Activated CD4-positive, alpha-beta memory T cell treated with anti-CD3 and anti-CD28 coated beads, Interleukin-2, amount 10 ng/mL, durations not matched to agents 7 days and 5 days (primary cell): ENCODE results near the gene FKBP9. TPM values are rescaled to one million over a fixed set of nuclear protein-coding genes. Genes with fewer than 3 reads are reported as not detected.
"Not testable (repeated sequence)": the region's sequence is repeated elsewhere in the genome, so short reads cannot be mapped to it uniquely, and the experiment has no call there.

Experiments used
- CTCF ChIA-PET: fragments of 350-600 bp; sonication (Branson Sonifier 250); formaldehyde crosslinking; loops from one replicate; lab custom pipeline; 2021; ENCODE audit warnings: antibody characterized with exemption, inconsistent platforms; lab: Charles Lee
- POLR2A ChIA-PET: fragments of 350-600 bp; sonication (Branson Sonifier 250); formaldehyde crosslinking; loops from one replicate; lab custom pipeline; 2021; ENCODE audit warnings: antibody characterized with exemption; lab: Charles Lee
- DNase-seq: peaks from one replicate; pipeline ENCODE4 v3.0.0-alpha.2; 2020
- H3K27ac Mint-ChIP-seq: one replicate; pipeline ENCODE4 v1.8.0; 2021; ENCODE audit warnings: mild to moderate bottlenecking, mixed read lengths
- H3K27me3 Mint-ChIP-seq: one replicate; pipeline ENCODE4 v1.8.0; 2021; ENCODE audit warnings: mixed read lengths
- H3K36me3 Mint-ChIP-seq: one replicate; pipeline ENCODE4 v1.8.0; 2021; ENCODE audit warnings: low read depth, mixed read lengths
- H3K4me1 Mint-ChIP-seq: one replicate; pipeline ENCODE4 v1.8.0; 2021; ENCODE audit warnings: mixed read lengths
- H3K4me3 Mint-ChIP-seq: one replicate; pipeline ENCODE4 v1.8.0; 2021; ENCODE audit warnings: mild to moderate bottlenecking, mixed read lengths
- H3K9me3 Mint-ChIP-seq: one replicate; pipeline ENCODE4 v1.8.0; 2021; ENCODE audit warnings: mixed read lengths
- total RNA-seq, 2 experiments: library from RNA; stranded (reverse); gene quantifications; one replicate each; pipeline ENCODE4 v1.2.3, GENCODE V29; 2021

Gene FKBP9
- total RNA-seq, 2 experiments from 2014 or later = 0.98 to 1.2 TPM

- H3K27ac Mint-ChIP-seq, CTCF ChIA-PET, POLR2A ChIA-PET, H3K9me3 Mint-ChIP-seq, H3K4me3 Mint-ChIP-seq, H3K36me3 Mint-ChIP-seq, H3K27me3 Mint-ChIP-seq, DNase-seq: not testable (repeated sequence)
- H3K4me1 Mint-ChIP-seq = peaks cover 12% of the 10 kb centered on the region
These were observed 41.3 kb downstream of the FKBP9 start for GRCh38 chr7:32998361-32999171.

DNA sequence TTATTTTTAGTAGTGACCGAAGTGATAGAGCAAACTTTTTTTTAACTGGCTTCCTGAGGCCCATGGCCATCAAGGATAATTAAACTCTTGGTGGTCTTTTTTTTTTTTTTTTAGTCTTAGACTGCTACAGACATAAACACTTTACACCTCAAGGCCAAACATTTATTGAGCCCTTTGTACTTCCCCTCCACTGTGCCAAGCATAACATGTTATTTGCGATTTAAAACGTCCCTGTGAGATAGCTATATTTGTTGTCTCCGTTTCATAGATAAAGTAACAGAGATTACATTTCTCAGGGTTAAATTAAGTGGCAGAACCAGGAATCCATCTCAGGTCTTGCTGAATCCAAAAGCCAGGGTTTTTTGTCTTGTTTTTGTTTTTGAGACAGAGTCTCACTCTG lies 42.1 kb downstream of the FKBP9 start:
- H3K36me3 Mint-ChIP-seq, H3K4me3 Mint-ChIP-seq, POLR2A ChIA-PET, H3K9me3 Mint-ChIP-seq, CTCF ChIA-PET, H3K27me3 Mint-ChIP-seq, H3K27ac Mint-ChIP-seq, DNase-seq: not testable (repeated sequence)
- H3K4me1 Mint-ChIP-seq = peaks cover 11% of the 10 kb centered on the region

DNA sequence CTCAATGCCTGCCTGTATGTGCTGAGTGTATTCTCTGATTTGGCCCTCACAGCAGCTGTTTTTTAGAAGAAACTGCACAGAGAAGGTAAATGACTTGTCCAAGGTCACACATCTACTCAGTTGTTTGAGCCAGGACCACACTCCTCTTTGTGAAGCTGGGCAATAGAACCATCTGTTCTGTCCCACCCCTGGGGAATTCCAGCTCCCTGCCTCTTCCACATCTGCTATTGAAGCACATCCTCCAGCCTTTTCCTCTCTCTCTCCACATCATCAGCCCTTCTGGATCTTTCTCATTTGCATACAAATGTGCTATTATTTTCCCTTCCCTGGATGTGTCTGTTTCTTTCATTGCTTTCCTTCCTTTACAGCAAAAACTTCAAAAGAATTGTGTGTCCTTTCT lies 45.9 kb downstream of the FKBP9 start:
- H3K36me3 Mint-ChIP-seq, H3K27me3 Mint-ChIP-seq, POLR2A ChIA-PET, H3K4me3 Mint-ChIP-seq, CTCF ChIA-PET, H3K9me3 Mint-ChIP-seq, DNase-seq, H3K27ac Mint-ChIP-seq, H3K4me1 Mint-ChIP-seq: not testable (repeated sequence)

- DNase-seq, POLR2A ChIA-PET, H3K4me1 Mint-ChIP-seq, H3K27ac Mint-ChIP-seq, H3K9me3 Mint-ChIP-seq, H3K4me3 Mint-ChIP-seq, CTCF ChIA-PET, H3K36me3 Mint-ChIP-seq, H3K27me3 Mint-ChIP-seq: not testable (repeated sequence)
These were observed 46.9 kb downstream of the FKBP9 start for GRCh38 chr7:33004104-33004616.

DNA sequence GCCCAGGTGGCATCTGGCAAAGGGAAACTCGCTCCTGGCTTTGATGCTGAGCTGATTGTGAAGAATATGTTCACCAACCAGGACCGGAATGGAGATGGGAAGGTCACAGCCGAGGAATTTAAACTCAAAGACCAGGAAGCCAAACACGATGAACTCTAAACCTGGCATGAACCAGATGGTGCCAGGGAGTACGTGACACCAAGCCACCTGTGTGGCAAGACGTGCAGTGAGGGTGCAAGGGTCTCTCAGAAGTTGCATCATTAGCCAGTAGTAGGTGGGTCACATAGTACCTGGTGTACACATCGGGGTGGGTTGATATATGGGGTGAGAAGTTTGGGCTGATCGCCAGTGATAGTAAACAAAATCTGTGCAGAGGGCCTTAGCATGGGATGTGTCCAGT lies 48.0 kb downstream of the FKBP9 start:
- H3K9me3 Mint-ChIP-seq, POLR2A ChIA-PET, DNase-seq, CTCF ChIA-PET, H3K4me1 Mint-ChIP-seq, H3K4me3 Mint-ChIP-seq, H3K36me3 Mint-ChIP-seq, H3K27me3 Mint-ChIP-seq, H3K27ac Mint-ChIP-seq: not testable (repeated sequence)

GRCh38 chr7:33005690-33006089 lies 48.5 kb downstream of the FKBP9 start:
- H3K36me3 Mint-ChIP-seq, H3K9me3 Mint-ChIP-seq, DNase-seq, H3K27me3 Mint-ChIP-seq, CTCF ChIA-PET, POLR2A ChIA-PET, H3K27ac Mint-ChIP-seq, H3K4me1 Mint-ChIP-seq, H3K4me3 Mint-ChIP-seq: not testable (repeated sequence)

- H3K4me3 Mint-ChIP-seq = no peak overlapping the region
- H3K4me1 Mint-ChIP-seq = no peaks in the 10 kb centered on the region
- no peaks in the 10 kb centered on the region for H3K9me3 Mint-ChIP-seq
- no peak overlapping the region for H3K27ac Mint-ChIP-seq
- DNase-seq = no peak
- H3K36me3 Mint-ChIP-seq = peaks cover 35% of the 10 kb centered on the region
- no peaks in the 10 kb centered on the region for H3K27me3 Mint-ChIP-seq
- POLR2A ChIA-PET = no interaction called here
- CTCF ChIA-PET = interaction anchor here (1.2 kb wide), 1 partner anchor 97 kb away, joined by 3 read pairs; no protein-coding TSS in a partner anchor
These were observed 52.5 kb downstream of the FKBP9 start for GRCh38 chr7:33009734-33010133.

DNA sequence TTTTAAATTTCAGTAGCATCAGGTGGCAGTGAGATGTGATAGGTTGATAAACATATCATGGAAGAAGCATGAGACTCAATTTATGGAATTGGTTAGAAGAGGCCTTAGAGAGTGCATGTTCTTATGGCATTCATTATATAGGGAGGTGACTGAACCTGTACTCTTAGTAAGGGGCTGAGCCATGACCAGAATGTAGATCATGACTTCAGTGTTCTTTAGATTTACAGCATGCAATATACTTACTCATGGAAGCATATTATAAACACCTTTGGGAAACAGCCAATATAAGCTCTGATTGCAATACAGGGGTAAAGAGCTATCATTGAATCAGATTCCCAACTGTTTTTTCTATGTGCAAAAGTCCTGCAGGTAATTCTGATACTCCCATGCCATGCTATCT lies 55.1 kb downstream of the FKBP9 start:
- H3K4me1 Mint-ChIP-seq = no peaks in the 10 kb centered on the region
- no peaks in the 10 kb centered on the region for H3K9me3 Mint-ChIP-seq
- H3K36me3 Mint-ChIP-seq = peaks cover 55% of the 10 kb centered on the region
- ChIA-PET POLR2A (interaction anchor here (0.5 to 1.2 kb wide), 4 partner anchors 20 to 89 kb away, joined by 3 read pairs; no protein-coding TSS in a partner anchor), CTCF (interaction anchor here (1.3 kb wide), 1 partner anchor 166 kb away, joined by 4 read pairs; no protein-coding TSS in a partner anchor)
- no peak overlapping the region for H3K27ac Mint-ChIP-seq
- no peak overlapping the region for H3K4me3 Mint-ChIP-seq
- DNase-seq = no peak
- no peaks in the 10 kb centered on the region for H3K27me3 Mint-ChIP-seq

DNA sequence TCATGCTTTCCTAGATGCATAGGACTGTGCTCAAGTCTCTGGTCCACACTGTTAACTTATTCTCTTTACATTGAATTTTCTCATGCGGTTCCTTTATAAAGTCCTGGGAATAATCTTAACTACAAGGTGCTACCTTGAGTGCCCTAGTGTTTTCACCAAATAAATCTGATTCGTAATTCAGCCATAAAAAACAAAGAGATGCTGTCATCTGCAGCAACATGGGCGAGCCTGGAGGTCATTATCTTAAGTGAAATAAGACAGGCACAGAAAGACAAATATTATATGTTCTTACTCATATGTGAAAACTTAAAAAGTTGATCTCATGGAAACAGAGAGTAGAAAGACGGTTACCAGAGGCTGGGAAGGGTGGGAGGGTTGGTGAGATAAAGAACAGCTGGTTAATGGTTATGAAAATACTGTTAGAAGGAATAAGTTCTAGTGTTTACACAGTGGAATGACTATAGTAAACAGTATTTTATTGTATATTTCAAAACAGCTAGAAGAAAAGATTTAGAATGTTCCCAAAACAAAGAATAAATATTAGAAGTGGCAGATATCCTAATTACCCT lies 67.0 kb downstream of the FKBP9 start:
- Mint-ChIP-seq H3K36me3 (peaks cover 46% of the 10 kb centered on the region), H3K4me3 (no peak overlapping the region), H3K9me3 (no peaks in the 10 kb centered on the region), H3K4me1 (no peaks in the 10 kb centered on the region), H3K27ac (no peak overlapping the region), H3K27me3 (no peaks in the 10 kb centered on the region)
- POLR2A ChIA-PET = interaction anchor here (0.6 kb wide), 1 partner anchor 68 kb away, joined by 3 read pairs; no protein-coding TSS in a partner anchor
- no peak for DNase-seq
- CTCF ChIA-PET = no interaction called here

GRCh38 chr7:33035776-33036175 lies 78.5 kb downstream of the FKBP9 start:
- peaks cover 39% of the 10 kb centered on the region for H3K4me1 Mint-ChIP-seq
- no peaks in the 10 kb centered on the region for H3K27me3 Mint-ChIP-seq
- peaks cover 44% of the 10 kb centered on the region for H3K36me3 Mint-ChIP-seq
- ChIA-PET POLR2A (no interaction called here), CTCF (interaction anchor here (2.3 to 2.7 kb wide), 2 partner anchors 73 to 189 kb away, joined by 10 to 11 read pairs; partner anchors contain the start of gene RP9)
- no peaks in the 10 kb centered on the region for H3K9me3 Mint-ChIP-seq
- no peak overlapping the region for H3K4me3 Mint-ChIP-seq
- no peak for DNase-seq
- no peak overlapping the region for H3K27ac Mint-ChIP-seq

DNA sequence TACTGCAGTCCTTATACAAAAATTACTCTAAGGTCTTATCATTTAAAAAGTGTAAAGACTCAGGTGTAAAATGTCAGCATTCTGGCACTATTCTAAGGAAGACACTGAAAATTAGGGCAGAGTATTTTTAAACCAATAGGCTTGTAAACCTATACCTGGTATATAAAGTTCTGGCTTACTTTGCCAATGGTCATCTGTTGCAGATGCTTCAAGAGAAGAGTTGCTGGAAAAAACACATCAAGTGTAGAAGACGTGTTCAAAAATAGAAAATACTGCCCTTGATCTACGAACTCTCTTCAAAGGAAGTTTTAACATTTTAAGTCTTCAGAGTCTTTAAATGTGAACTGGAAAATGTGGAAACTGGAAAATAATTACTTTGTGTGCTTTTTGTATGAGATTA lies 81.4 kb downstream of the FKBP9 start:
- Mint-ChIP-seq H3K27ac (peak overlapping the region; percentile 80), H3K4me3 (peak overlapping the region; percentile 85), H3K4me1 (peaks cover 44% of the 10 kb centered on the region), H3K9me3 (no peaks in the 10 kb centered on the region), H3K36me3 (peaks cover 35% of the 10 kb centered on the region), H3K27me3 (no peaks in the 10 kb centered on the region)
- no peak for DNase-seq
- ChIA-PET POLR2A (interaction anchor here (1.5 to 3.9 kb wide), 3 partner anchors 23 to 147 kb away, joined by 5 to 60 read pairs (median 38); partner anchors contain the start of genes KBTBD2 and NT5C3A), CTCF (interaction anchor here (1.2 to 3.2 kb wide), 5 partner anchors 11 to 193 kb away, joined by 3 to 24 read pairs (median 14); partner anchors contain the start of gene NT5C3A)

- Mint-ChIP-seq H3K4me1 (peaks cover 46% of the 10 kb centered on the region), H3K27me3 (no peaks in the 10 kb centered on the region), H3K9me3 (no peaks in the 10 kb centered on the region), H3K4me3 (peak overlapping the region; percentile 85), H3K36me3 (peaks cover 33% of the 10 kb centered on the region), H3K27ac (peak overlapping the region; percentile 80)
- ChIA-PET CTCF (interaction anchor here (0.6 to 3.2 kb wide), 10 partner anchors 10 to 194 kb away, joined by 3 to 24 read pairs (median 6); partner anchors contain the start of gene RP9), POLR2A (interaction anchor here (1.2 to 3.9 kb wide), 8 partner anchors 9 to 147 kb away, joined by 3 to 60 read pairs (median 6); partner anchors contain the start of genes KBTBD2 and NT5C3A)
- no peak for DNase-seq
These were observed 82.1 kb downstream of the FKBP9 start for GRCh38 chr7:33039257-33039902.
